K562 (cell line): ENCODE measurements around the gene SERPINA1. TPM values are rescaled to one million over a fixed set of nuclear protein-coding genes. Genes with fewer than 3 reads are reported as not detected.

ENCODE experiments used
- ATAC-seq: fragments of 200-7000 bp; cut with Tn5 transposase; 3 replicates; pipeline ENCODE4 v1.9.1; 2020; ENCODE audit warnings: moderate library complexity
- BruUV-seq: library from RNA; stranded (reverse); fragments of 400-500 nt; replicated peaks from 2 replicates; lab custom pipeline; 2021; lab: Mats Ljungman, UMichigan
- CTCF ChIA-PET: fragments of 300-600 bp; formaldehyde crosslinking; extraction: SDS; loops from one replicate; lab custom pipeline; 2021; ENCODE audit warnings: low intra/inter-chr PET ratio; lab: Yijun Ruan, JAX
- POLR2A ChIA-PET: fragments of 300-600, 350-650 bp; sonication (Branson Sonifier 250); formaldehyde crosslinking; extraction: SDS; loops from one replicate; lab custom pipeline; 2021; ENCODE audit warnings: antibody characterized with exemption, inconsistent platforms; lab: Yijun Ruan, JAX
- DNase-seq, 4 experiments: peaks; one replicate each; pipeline versions ENCODE4 v3.0.0 to v3.0.0-alpha.2; 2011 to 2018; ENCODE audit warnings: low spot score in 3 of 4, mixed read lengths in 3 of 4; ENCODE audit errors: extremely low read depth in 1 of 4
- FAIRE-seq: peaks from 2 replicates; lab custom pipeline; 2011; peaks lifted over from hg19 to GRCh38; lab: Jason Lieb, UNC
- H2AFZ ChIP-seq: 2 replicates; pipeline ENCODE4 v1.6.0; 2011; ENCODE audit warnings: low read depth, low read length, control low read depth, inconsistent platforms
- H3K27ac ChIP-seq: fragments of 200-600 bp; 3 replicates; pipeline ENCODE4 v1.8.0; 2011; ENCODE audit warnings: low read depth, mild to moderate bottlenecking, control low read depth, inconsistent platforms, low read length, moderate library complexity, mixed read lengths; ENCODE audit errors: extremely low read depth
- H3K27me3 ChIP-seq, 2 experiments: fragments of 300-600 bp in 1 of 2; 2 replicates in 1 of 2; 3 replicates in 1 of 2; pipeline versions ENCODE4 v1.6.0 to v1.8.0; 2011; ENCODE audit warnings: inconsistent platforms in 2 of 2, low read length in 2 of 2, mild to moderate bottlenecking in 1 of 2, mixed read lengths in 1 of 2, moderate library complexity in 1 of 2; ENCODE audit not compliant: control insufficient read depth in 2 of 2, insufficient read depth in 2 of 2
- H3K36me3 ChIP-seq: fragments of 300-600 bp; 3 replicates; pipeline ENCODE4 v1.8.0; 2011; ENCODE audit warnings: mild to moderate bottlenecking, low read length, inconsistent platforms; ENCODE audit not compliant: control insufficient read depth, insufficient read depth
- H3K4me1 ChIP-seq, 2 experiments: fragments of 200-600 bp in 1 of 2; replicated peaks in 1 of 2; 2 replicates in 1 of 2; 3 replicates in 1 of 2; pipeline versions ENCODE4 v1.5.1 to v1.8.0; 2011; ENCODE audit warnings: inconsistent platforms in 2 of 2, low read length in 2 of 2, mild to moderate bottlenecking in 1 of 2, mixed read lengths in 1 of 2, moderate library complexity in 1 of 2; ENCODE audit not compliant: control insufficient read depth in 2 of 2, insufficient read depth in 2 of 2
- H3K4me2 ChIP-seq: 2 replicates; pipeline ENCODE4 v1.6.1; 2011; ENCODE audit warnings: low read length, control low read depth, inconsistent platforms, mixed read lengths; ENCODE audit not compliant: insufficient read depth
- H3K4me3 ChIP-seq: fragments of 200-600 bp; sonication (generic), shearing (Covaris generic); 2 replicates; pipeline ENCODE4 v1.5.1; 2016; ENCODE audit warnings: control low read depth, inconsistent platforms
- H3K79me2 ChIP-seq: fragments of 200-600 bp; 3 replicates; pipeline ENCODE4 v1.8.0; 2011; ENCODE audit warnings: low read length, inconsistent platforms; ENCODE audit not compliant: control insufficient read depth, insufficient read depth
- H3K9ac ChIP-seq, 2 experiments: 2 replicates each; pipeline versions ENCODE4 v1.6.0 to v1.6.1; 2011; ENCODE audit warnings: low read depth in 2 of 2, low read length in 2 of 2, control low read depth in 1 of 2, inconsistent platforms in 1 of 2, mild to moderate bottlenecking in 1 of 2, mixed read lengths in 1 of 2; ENCODE audit not compliant: insufficient read depth in 1 of 2
- H3K9me1 ChIP-seq: one replicate; pipeline ENCODE4 v1.6.0; 2011; ENCODE audit warnings: inconsistent platforms, mild to moderate bottlenecking, low read length, moderate library complexity; ENCODE audit not compliant: control insufficient read depth, insufficient read depth
- H3K9me3 ChIP-seq: replicated peaks from 2 replicates; pipeline ENCODE4 v1.5.1; 2011; ENCODE audit warnings: low read depth, low read length, inconsistent platforms; ENCODE audit not compliant: control insufficient read depth, insufficient read depth
- H4K20me1 ChIP-seq: replicated peaks from 2 replicates; pipeline ENCODE4 v1.6.1; 2011; ENCODE audit warnings: low read length, inconsistent platforms, mixed read lengths; ENCODE audit not compliant: control insufficient read depth, insufficient read depth
- ELF4 ChIP-seq: fragments of 450-650 bp; formaldehyde crosslinking; IDR thresholded peaks from 2 replicates; pipeline ENCODE4 v1.4.0; 2022; ENCODE audit warnings: missing genetic modification characterization
- MYC ChIP-seq, 2 experiments: fragments of 250-450 bp in 1 of 2; sonication (Bioruptor Pico) in 1 of 2; IDR thresholded peaks; 2 replicates each; pipeline versions ENCODE4 v1.5.1 to v1.6.1; 2012 to 2021; ENCODE audit warnings: low read depth in 2 of 2, borderline replicate concordance in 1 of 2, improper control_type of control experiment in 1 of 2, low read length in 1 of 2, mild to moderate bottlenecking in 1 of 2, moderate library complexity in 1 of 2
- PHF8 ChIP-seq: fragments of 200-600 bp; sonication (generic); IDR thresholded peaks from 2 replicates; pipeline ENCODE4 v1.6.1; 2012; ENCODE audit warnings: mixed run types, mild to moderate bottlenecking, inconsistent platforms, low read length, moderate library complexity, borderline replicate concordance
- SIX5 ChIP-seq, 2 experiments: IDR thresholded peaks; 2 replicates each; pipeline ENCODE4 v1.6.1; 2011; ENCODE audit warnings: low read length in 2 of 2, borderline replicate concordance in 1 of 2, low read depth in 1 of 2, mild to moderate bottlenecking in 1 of 2, moderate library complexity in 1 of 2; ENCODE audit not compliant: insufficient read depth in 1 of 2
- SLC30A9 ChIP-seq: fragments of 250-450 bp; sonication (Bioruptor Pico); IDR thresholded peaks from 2 replicates; pipeline ENCODE4 v1.8.0; 2022; ENCODE audit warnings: mild to moderate bottlenecking, moderate library complexity
- SMARCB1 ChIP-seq: IDR thresholded peaks from 2 replicates; pipeline ENCODE4 v1.6.1; 2011; ENCODE audit warnings: improper control_type of control experiment, low read depth; ENCODE audit not compliant: insufficient read length
- THRAP3 ChIP-seq: fragments of 450-650 bp; IDR thresholded peaks from 2 replicates; pipeline ENCODE4 v1.6.1; 2016; ENCODE audit warnings: mild to moderate bottlenecking, inconsistent platforms, borderline replicate concordance
- XRCC3 ChIP-seq: fragments of 450-650 bp; IDR thresholded peaks from 2 replicates; pipeline ENCODE4 v1.6.1; 2017; ENCODE audit warnings: mild to moderate bottlenecking, moderate library complexity
- ZNF197 ChIP-seq: fragments of 200-800 bp; sonication (Bioruptor generic); IDR thresholded peaks from 2 replicates; pipeline ENCODE4 v1.6.1; 2016; ENCODE audit warnings: low read depth, missing genetic modification characterization, missing compliant biosample characterization
- WGBS: fragments of 100-300 bp; shearing (Covaris generic); methylation state at CpG from one replicate; pipeline ENCODE4 v1.1.6; 2016; ENCODE audit warnings: low coverage, mixed read lengths; ENCODE audit not compliant: insufficient coverage; ENCODE audit errors: missing lambda C conversion rate; 5-methylcytosine and 5-hydroxymethylcytosine counted together
- in situ Hi-C: fragments of 300-500 bp; cut with MboI; formaldehyde crosslinking; loops from 4 replicates; pipeline ENCODE4 v1.15.0; 2018; ENCODE audit warnings: inconsistent platforms, mixed read lengths
- intact Hi-C: fragments of 100-400 bp; cut with micrococcal nuclease; formaldehyde crosslinking; loops from 2 replicates; pipeline ENCODE4 v1.14.2; 2022
- polyA plus RNA-seq, 8 experiments: library from polyadenylated mRNA; depleted of rRNA in 4 of 8; stranded (reverse) in 5 of 8; unstranded in 3 of 8; fragments of >200 nt; fragmentation: Nextera tagmentation in 2 of 8; fragmentation: Illumina TruSeq in 1 of 8; extraction: Ambion mirVana in 2 of 8; extraction: Trizol in 1 of 8; gene quantifications; 2 replicates each; pipeline versions ENCODE4 v1.2.1 to v1.2.3, GENCODE V29; 2011 to 2014; ENCODE audit warnings: inconsistent platforms in 1 of 8, missing spikeins in 1 of 8
- total RNA-seq, 7 experiments: library from RNA; depleted of rRNA in 6 of 7; stranded (reverse); fragments of >200 nt in 6 of 7; fragmentation: Illumina TruSeq in 2 of 7; extraction: Trizol in 2 of 7; gene quantifications; 2 replicates each; pipeline versions ENCODE4 v1.2.1 to v1.2.3, GENCODE V29; 2011 to 2021; ENCODE audit warnings: low replicate concordance in 1 of 7
- TF ChIP-seq, protein P1 (sequence below): fragments of 250-450 bp; sonication (Bioruptor Pico); IDR thresholded peaks from 2 replicates; pipeline ENCODE4 v1.4.0; 2020; ENCODE audit warnings: mild to moderate bottlenecking
- TF ChIP-seq, protein P2 (sequence below): fragments of 450-650 bp; IDR thresholded peaks from 2 replicates; pipeline ENCODE4 v1.6.1; 2016

SERPINA1 gene
- total and polyA plus RNA-seq, 9 of the 15 experiments (the other 6 are each of a cell fraction or from before 2014, with no cell fraction given): 4.1 TPM; not detected in 8

DNA sequence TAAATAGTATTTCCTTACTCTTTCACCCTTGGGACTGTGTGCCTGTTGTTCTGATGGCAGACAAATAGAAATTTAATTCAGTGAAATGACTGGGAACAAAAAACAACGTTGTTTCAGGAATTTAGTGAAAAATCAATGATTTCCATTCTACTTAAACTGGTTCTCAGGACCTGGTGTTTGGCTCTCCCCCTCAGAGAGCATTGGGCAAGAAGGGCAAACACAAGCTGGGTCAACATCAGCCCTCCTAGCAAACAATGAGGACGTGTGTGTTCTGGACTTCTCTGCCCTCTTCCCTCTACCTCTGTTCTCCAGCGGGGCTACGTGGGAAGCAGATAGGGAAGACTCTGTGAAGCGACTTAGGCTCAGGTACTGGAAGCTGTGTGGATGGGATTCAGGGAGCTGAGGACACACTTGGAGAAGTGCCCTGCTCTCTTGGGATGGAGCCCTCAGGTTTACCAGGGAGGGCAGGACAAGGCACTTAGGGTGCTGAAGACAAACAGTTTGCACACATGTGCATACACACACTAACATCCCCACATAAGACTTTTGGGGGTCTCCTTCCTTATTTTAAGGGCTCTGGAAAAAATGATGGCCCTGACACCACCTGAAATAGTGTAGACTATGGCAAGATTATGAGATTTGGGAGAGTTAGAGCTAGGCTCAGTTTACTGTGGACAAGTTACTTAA lies 7.6 kb upstream of the SERPINA1 start:
- ATAC-seq: no peak
- DNase-seq: no peak
- Histone ChIP-seq H3K9me3 (no peaks in the 10 kb centered on the region), H4K20me1 (no peaks in the 10 kb centered on the region), H3K9ac (no peak overlapping the region), H2AFZ (no peak overlapping the region), H3K4me1 (no peaks in the 10 kb centered on the region), H3K4me2 (no peak overlapping the region), H3K27me3 (peaks cover 0 to 5% of the 10 kb centered on the region in 2 experiments; a peak in 1 of 5 replicates), H3K4me3 (no peak overlapping the region), H3K36me3 (no peaks in the 10 kb centered on the region), H3K27ac (no peak overlapping the region), H3K9me1 (no peaks in the 10 kb centered on the region), H3K79me2 (no peaks in the 10 kb centered on the region)
- FAIRE-seq: no peak
- no TSS peak for BruUV-seq
- 0% methylated on average over 5 of the region's 5 CpGs for WGBS
- in situ Hi-C loops: no loop called here
- no peak for TF ChIP-seq THRAP3
- TF ChIP-seq ELF4 (CRISPR knock-in tag): no peak
- TF ChIP-seq SLC30A9 (CRISPR knock-in tag): no peak
- no peak for TF ChIP-seq MYC (IDR thresholded peaks at IDR 0.05; ENCODE audit: low read depth, low read length)
- TF ChIP-seq MYC (CRISPR knock-in tag; IDR thresholded peaks at IDR 0.05; ENCODE audit: borderline replicate concordance, low read depth): no peak
- TF ChIP-seq XRCC3: no peak
- TF ChIP-seq SMARCB1: no peak
- TF ChIP-seq, protein P1, sequence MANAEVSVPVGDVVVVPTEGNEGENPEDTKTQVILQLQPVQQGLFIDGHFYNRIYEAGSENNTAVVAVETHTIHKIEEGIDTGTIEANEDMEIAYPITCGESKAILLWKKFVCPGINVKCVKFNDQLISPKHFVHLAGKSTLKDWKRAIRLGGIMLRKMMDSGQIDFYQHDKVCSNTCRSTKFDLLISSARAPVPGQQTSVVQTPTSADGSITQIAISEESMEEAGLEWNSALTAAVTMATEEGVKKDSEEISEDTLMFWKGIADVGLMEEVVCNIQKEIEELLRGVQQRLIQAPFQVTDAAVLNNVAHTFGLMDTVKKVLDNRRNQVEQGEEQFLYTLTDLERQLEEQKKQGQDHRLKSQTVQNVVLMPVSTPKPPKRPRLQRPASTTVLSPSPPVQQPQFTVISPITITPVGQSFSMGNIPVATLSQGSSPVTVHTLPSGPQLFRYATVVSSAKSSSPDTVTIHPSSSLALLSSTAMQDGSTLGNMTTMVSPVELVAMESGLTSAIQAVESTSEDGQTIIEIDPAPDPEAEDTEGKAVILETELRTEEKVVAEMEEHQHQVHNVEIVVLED (CRISPR knock-in tag): no peak
- TF ChIP-seq PHF8: no peak
- TF ChIP-seq SIX5 (IDR thresholded peaks at IDR 0.05; ENCODE audit: borderline replicate concordance in 1 of 2, insufficient read depth in 1 of 2, low read depth in 1 of 2, low read length in 2 of 2): no peak
- TF ChIP-seq, protein P2, sequence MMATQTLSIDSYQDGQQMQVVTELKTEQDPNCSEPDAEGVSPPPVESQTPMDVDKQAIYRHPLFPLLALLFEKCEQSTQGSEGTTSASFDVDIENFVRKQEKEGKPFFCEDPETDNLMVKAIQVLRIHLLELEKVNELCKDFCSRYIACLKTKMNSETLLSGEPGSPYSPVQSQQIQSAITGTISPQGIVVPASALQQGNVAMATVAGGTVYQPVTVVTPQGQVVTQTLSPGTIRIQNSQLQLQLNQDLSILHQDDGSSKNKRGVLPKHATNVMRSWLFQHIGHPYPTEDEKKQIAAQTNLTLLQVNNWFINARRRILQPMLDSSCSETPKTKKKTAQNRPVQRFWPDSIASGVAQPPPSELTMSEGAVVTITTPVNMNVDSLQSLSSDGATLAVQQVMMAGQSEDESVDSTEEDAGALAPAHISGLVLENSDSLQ: no peak
- no peak for TF ChIP-seq ZNF197 (CRISPR knock-in tag)
- intact Hi-C loops: no loop called here
- CTCF ChIA-PET: no interaction called here
- POLR2A ChIA-PET: no interaction called here
